ENCODE data around the gene KCTD4.

- TF ChIP-seq CTCF (IDR thresholded peaks at IDR 0.05; ENCODE audit: low read depth, low read length), result no peak
- TF ChIP-seq EZH2phosphoT487 (IDR thresholded peaks at IDR 0.05; ENCODE audit: low read depth), result no peak
Observed at GRCh38 chr13:45199711-45200110, 1.1 kb downstream of the KCTD4 start.

Measured in OCI-LY3 (cell line).